Hepatic stellate cell (primary cell): ENCODE measurements around the gene GP1BB.

ENCODE experiments used
- DNase-seq: peaks from one replicate; pipeline ENCODE4 v3.0.0; 2011; ENCODE audit warnings: low spot score

Gene GP1BB

DNA sequence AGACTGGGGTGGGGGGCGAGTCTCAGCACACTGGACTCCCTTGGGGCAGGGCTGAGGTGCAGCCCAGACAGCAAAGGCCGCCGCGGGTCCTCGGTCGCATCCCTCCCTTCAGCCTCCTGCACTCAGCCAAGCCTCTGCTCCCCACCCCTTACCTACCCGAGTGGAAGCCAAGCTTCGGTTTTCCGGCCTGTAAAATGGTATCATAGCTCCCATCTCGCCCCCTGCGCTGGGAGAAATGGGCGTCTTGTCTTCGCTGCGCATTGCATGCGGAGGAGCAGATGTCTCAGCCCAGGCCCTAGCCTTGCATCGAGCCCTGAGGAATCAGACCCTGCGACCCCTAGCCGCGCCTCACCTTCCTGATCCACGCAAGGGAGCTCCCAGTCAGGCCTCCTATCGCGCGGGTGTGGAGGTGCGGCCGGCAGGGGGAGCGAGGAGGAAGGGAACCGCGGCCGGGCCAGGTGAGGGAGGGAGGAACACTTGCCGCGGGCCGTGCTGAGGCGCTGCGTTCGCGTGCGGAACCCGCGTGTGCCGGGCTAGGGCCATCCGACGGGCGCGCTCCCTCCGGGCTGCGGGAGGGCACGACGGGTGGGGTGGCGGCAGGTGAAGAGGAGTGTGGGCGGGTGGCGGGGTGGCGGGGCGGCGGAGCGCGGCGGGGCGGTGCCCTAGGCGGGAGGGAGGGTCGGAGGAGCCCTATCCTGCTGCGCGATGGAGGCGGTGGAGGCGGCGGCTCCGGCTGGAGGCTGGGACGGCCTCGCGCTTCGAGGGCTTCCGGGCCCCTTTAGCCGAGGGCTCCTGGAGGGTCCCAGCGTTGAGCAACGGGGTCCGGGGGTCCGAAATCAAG, 33.2 kb downstream of the GP1BB start:
- DNase-seq, result no peak

DNA sequence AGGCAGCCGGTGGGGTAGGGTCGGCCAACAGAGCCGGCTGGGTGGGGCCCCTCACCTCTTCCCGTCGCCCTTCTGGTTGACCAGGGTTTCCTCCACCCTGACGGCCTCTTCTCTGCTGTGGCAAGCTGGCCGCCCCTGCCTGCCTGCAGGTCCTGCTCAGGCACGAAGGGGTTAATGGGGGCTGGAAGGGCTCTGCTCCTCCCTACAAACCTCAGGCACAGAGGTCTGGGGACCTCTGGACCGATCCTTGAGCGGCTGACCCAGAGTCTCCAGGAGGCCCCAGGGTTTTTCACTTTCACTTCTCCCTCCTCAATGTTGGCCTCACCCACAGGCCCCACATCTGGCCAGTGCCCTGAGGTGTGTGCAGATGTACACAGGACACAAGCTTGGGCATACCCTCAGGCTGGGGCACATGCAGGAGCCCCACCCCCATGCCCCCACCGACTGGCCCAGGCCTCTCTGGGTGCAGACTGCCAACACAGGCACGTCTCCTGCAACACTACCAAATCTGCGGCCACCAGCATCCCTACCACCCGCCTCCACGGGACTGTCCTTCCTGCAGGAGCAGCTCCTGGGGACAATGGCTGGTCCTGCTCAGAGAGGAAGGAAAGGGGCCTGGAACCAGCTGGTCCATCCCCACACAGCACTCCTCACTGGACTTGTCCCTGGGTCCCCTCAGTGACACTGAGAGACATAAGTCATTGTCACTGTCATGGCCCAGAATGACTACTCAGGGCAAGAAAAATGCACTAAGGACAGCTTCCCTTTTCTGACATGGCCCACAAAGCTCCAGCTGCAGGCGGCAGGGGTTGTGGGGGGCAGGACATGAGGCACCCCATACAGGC, 34.0 kb downstream of the GP1BB start:
- no peak for DNase-seq

DNA sequence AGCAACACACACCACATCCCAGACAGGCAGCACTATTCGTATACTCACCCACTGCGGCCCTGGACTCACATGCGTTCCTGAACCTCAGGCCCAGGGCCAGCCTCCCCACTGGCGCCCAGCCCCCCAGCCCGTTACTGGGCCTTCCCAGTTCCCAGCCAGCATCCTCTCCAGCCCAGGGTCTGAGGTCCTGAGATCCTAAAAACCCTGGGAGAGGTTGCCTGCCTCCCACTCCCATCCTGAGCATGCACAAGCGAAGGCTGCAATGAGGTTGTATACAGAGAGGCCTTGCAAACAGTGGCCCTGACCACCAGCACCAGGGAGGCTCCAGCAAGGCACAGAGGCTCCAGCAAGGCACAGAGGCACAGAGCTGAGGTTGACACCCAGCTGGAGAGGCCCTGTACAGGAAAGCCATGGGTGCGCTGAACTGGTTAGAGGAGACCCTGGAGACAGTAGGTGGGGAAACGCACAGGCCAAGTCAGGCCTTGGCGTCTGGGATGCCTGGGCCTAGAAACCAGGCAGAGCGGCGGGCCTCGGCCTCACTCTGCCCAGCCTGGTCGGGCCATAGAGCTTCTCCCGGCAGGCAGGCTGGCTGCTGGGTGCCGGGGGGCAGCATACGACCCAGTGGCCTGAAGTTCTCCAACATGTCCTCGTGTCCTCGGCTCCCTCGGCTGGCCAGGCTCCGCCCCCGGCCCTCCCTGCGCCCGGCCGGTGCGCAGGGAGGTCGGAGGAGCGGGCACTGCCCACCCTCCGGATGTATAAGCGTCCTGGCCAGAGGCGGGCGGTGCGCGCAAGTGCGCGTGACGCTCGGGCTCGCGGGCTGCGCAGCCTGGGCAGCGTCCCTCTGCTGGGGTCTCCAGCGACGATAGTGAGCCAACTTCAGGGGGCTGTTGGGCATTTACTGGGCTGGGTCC, 34.9 kb downstream of the GP1BB start:
- DNase-seq, result no peak

DNA sequence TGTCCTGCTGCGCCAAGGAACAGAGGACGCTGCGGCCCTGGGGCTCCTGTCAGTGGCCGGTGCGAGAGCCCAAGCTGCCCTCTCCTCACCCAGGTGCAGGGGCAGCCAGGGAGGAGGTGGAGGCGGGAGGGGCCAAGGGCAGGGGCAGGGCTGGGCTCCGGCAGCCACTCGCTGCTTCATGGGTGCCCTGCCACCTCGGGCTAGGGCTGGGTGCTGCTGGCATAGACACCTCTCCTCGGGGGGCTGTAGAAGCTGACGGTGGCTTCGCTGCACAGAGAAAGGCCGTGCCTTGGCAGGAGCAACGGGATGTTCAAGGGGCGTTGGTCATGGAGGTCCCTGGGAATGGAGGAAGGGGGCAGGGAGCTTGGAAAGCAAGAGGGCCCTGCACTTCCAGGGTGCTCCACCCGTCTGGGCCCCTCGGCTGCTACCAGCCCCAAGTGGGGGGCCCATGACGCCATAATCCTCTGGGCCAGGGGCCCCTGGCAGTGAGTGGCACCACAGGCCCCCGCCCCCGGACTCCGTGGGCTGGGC, 35.6 kb downstream of the GP1BB start:
- DNase-seq, result no peak

DNA sequence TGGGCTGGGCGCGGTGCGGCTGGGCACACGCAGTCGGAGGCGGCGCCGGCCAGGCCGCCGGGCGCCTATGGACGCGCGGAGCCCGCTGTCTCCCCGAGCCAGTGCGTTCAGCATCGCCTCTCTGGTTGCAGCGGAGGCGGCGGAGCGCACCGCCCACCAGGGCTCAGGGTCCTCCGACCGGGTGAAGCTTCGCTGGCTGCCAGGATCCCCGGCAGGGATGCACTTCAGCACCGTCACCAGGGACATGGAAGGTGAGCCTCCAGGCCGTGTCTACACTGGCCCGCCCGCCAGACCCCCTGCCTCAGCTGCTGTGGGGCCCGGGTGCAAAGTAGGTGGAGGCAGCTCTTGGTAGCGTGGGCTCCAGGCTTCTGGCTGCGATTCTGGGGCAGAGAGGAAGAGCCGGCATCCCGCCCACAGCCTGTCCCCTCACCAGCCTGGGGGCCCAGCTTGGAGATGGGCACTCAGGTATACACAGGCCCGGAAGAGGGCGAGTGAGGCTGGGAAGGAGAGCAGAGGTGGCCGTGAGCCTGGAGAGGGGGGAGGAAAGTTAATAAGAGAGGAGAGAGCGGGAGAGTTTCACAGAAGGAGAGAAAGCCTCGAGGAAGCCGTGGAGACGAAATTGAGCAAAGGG, 36.2 kb downstream of the GP1BB start:
- no peak for DNase-seq

DNA sequence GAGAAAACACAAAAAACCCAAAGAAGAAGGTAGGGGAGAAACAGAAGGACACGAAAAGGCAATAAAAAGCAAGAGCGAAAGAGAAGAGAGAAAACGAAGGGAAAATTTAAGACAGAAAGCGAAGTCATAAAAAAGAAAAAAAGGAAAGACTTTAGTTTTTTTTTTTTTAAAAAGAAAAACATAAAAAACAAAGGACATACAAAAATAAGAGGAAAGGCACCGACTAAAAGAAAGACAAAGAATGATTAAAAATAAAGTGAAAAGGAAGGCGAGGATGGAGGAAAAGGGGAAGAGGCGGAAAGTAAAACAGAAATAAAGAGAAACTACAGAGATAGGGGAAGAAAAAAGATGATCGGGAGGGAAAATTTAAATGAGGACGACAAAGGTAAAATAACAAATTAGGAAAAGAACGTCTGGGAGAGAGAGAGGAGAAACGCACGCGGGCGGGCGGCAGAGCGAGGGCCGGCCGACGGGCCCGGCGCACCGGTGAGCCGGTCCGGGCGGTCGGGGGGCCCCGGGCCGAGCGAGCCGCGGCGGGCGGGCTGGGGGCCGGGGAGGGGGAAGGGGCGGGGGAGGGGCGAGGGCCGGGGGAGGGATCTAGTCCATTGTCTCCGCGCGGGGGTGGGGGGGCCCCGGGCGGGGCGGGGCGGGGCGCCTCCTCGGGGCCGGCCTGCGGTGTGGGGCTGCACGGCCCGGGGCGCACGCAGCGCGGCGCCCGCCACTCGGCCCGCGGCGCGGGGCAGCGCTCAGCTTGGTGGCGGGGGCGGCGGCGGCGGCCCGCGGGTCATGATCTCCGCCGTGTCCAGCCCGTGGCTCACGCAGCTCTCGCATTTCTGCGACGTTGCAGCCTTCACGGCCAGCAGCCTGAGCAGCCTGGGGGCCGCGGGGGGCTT, 37.0 kb downstream of the GP1BB start, which contains the start of gene TBX1:
Gene TBX1 (plus strand): TSS at position 721 of the 893 bp plus-strand sequence. CDS start 66 bp downstream, at position 787.
- no peak for DNase-seq

DNA sequence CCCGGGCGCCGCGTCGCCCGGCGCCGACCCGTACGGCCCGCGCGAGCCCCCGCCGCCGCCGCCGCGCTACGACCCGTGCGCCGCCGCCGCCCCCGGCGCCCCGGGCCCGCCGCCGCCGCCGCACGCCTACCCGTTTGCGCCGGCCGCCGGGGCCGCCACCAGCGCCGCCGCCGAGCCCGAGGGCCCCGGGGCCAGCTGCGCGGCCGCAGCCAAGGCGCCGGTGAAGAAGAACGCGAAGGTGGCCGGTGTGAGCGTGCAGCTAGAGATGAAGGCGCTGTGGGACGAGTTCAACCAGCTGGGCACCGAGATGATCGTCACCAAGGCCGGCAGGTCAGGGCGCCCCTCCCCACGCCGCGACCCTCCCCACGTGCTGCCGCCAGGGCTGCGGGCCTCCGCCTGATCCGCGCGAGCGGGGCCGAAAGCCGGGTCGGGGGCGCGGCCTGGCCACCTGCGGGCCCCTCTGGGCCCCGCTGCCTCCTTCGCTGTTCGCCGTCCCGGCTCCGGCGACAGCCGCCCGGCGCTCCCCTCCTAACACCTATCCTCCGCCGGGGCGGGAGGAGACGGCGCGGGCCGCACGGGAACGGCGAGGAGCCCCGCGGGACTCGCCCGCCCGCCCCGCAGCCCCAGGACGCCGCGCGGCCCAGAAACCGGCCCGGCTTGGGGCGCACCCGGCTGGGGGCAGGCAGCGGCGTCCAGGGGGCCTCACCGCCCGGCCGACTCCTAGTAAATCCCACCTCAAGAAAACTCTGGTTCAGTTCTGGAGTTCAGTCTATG, 37.8 kb downstream of the GP1BB start:
- DNase-seq, result no peak

DNA sequence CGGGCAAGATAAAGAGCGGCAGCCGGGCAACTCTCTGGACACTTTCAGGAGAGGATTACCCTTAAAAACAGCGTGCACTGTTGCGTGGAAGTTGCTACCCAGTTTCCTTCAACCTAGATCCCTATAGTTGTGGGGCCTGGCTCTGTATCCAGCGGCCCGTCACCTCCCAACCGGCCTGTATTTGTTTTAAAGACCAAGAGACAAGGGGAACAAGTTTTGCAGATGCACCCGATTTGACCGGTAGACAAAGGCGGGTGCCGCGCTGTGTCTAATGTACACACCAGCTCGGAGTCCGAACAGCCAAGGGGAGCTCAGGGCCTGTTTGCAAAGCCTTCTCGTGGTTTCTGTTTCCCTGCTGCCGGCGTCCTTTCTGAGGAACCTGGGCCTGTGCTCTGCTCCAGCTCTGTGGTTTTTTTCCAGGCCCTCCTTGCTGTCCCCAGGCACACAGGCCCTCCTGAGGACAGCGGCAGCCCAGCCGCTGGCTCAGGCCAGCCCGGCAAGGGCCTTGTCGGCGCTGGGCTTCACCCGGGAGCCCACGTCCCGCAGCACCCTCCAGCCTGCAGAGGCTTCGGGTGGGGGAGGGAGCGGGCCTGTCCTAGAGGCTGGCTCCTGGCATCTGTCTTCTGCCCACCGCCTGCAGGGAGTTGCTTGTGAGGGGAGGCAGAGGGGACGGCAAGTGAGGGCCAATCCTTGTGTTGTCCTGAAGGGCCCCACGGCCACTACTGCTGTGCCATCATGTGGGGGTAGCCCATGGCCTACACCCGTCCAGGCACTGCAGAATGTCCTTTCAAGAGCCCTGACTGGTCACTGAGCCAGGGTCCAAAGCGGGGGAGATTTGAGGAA, 38.6 kb downstream of the GP1BB start:
- DNase-seq, result no peak

DNA sequence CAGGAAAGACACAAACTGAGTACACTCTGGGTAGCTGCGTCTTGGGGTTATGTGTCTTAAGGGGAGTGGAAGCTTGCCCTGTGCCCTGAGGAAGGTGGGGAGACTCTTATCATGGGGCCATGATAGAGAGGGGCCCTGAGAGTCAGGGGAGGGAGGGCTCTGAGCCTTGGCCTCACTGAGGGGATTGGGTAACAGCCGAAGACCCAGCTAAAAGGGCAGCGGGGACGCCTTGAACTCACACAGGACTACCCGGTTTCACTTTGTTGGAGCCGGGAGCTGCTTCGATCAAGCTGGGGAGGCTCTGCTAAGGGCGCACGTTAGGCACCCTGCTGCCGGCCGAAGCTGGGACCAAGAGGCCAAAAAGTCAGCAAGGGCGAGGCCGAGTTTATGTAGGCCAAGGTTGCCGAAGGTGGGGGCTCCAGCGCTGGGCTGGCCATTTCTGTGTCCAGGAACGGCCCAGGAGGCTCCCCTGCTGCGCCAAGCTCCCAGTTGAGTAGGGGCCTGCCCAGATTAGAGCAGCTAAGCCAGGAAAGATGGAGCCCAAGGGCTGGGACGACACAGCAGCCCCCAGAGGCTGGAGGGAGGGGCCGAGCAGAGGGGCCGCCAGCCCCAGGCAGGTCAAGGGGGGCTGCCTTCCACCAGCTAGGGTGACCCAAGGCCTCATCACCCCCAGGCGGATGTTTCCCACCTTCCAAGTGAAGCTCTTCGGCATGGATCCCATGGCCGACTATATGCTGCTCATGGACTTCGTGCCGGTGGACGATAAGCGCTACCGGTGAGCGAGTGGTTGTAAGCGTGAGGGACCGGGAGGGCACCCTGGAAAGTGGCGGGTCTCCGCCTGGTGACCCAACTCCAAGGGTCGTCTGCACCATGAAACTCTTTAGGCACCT, 39.5 kb downstream of the GP1BB start:
- DNase-seq, result no peak

DNA sequence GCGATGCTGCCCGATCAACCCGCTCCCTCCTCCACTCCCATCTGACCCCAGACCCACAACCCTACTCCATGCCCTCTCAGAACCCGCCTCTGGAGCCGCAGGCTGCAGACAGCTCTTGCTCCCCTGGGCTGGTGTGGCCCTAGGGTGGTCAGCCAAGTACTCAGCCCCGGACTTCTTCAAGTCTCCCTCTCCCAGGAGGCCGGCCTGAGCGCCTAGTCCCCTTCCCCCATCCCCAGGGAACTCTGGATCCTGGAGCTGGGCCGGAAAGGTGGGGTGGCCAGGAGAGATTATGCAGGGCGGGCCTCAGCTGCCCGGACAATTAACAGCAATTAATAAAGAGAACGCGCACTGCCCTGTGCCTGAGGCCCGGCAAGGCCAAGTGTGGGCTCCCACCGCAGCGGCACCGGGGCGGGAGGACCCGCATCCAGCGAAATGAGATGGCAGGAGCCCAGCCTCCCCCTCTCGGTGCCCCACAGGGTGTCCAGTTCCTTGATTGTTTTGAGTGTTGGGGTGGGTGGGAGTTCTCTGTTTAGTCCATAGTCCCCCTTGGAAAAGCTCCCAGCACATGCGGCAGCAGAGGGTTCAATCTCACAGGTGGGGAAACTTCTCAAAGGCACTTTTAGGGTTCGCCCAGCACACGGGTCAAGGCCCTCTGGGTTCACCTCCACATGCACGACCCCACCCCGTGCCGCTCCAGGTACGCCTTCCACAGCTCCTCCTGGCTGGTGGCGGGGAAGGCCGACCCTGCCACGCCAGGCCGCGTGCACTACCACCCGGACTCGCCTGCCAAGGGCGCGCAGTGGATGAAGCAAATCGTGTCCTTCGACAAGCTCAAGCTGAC, 40.3 kb downstream of the GP1BB start:
- DNase-seq, result no peak

DNA sequence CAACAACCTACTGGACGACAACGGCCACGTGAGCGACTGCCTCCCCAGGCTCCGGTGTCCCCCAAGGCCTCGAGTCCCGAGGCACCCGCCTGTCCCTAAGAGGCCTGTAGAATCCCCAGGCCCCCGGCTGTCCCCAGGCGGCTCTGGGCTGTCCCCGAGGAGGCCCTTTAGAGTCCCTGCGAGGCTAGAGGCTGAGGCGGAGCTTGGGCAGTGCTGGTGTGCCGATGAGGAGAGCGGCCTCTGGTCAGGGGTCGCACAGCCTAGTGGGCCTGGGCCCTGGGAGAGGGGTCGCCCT, 40.9 kb downstream of the GP1BB start:
- no peak for DNase-seq

DNA sequence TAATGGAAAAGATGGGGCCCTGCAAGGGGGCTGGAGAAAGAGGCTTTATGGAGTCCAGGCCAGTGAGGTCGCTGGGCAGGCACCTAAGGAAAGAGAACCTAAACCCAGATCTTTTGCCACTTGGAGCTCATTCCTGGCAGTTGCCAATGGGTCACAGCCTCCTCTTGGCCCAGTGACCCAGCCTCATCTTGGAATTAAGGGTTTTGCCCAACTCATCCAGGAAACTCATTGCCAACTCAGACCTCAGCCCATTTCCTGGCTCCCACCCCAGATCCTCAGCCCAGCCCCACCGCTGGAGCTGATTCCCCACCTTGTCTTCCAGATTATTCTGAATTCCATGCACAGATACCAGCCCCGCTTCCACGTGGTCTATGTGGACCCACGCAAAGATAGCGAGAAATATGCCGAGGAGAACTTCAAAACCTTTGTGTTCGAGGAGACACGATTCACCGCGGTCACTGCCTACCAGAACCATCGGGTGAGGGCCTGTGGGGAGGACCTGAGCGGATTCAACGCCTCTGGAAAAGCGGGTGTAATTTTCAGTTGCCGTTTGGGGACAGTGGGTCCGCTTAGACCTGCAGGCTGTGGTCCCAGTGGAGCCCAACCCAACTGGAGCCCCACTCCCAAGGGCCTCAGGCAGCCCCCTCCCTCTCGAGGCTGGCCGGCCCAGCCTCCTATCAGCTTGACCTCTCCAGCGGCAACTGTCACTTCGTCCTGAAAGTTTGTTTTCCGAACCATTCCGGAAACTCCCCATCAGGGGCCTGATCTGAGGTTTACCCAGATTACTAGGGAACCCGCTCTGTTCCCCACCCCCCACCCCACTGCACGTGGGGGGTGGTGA, 41.5 kb downstream of the GP1BB start:
- no peak for DNase-seq

DNA sequence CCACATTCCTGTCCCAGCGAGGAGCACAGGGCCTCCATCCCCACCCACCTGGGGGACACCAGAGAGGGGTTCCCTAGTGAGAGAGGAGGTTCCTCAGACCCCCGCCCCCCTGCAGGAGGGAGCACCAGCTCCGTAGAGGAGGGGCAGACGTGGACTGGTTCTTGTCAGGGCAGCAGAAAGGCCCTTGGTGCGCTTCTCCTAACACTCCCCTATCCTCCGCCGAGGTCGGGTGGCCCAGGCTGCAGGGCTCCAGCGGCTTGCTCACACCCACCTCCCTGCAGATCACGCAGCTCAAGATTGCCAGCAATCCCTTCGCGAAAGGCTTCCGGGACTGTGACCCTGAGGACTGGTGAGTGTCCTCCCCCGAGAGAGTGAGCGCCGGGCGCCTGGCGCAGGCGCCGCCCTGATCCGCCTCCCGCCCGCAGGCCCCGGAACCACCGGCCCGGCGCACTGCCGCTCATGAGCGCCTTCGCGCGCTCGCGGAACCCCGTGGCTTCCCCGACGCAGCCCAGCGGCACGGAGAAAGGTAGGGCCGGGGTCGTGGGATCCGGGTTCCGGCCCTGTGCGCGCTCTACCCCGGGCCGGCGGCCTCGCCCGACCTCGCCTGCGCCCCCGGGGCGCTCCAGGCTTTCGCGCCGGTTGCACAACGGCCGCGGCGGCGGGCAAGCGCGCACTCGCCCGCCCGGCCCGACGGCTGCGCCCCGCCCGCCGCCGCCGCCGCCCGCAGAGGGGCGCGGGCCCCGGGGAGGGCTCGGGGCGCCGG, 42.3 kb downstream of the GP1BB start:
- DNase-seq, result no peak

DNA sequence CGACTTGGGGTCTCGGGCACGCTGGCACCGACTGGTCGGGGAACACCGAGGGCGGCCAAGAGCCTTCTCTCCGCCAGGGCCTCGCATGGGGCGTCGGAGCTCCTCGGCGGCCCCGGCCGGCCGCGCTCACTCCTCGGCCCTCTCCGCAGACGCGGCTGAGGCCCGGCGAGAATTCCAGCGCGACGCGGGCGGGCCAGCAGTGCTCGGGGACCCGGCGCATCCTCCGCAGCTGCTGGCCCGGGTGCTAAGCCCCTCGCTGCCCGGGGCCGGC, 42.8 kb downstream of the GP1BB start:
- no peak for DNase-seq
